Stimulated activated CD4-positive, alpha-beta T cell treated with anti-CD3 and anti-CD28 coated beads, Interleukin-4, amount 100 ng/mL, for 24 hours (primary cell): ENCODE measurements around the gene IL6.
A peak's percentile ranks its signal among the peaks of the same experiment; 100 is the strongest.
"Not testable (repeated sequence)": the region's sequence is repeated elsewhere in the genome, so short reads cannot be mapped to it uniquely, and the experiment has no call there.

Experiments
- DNase-seq: peaks from one replicate; pipeline ENCODE4 v3.0.0-alpha.2; 2020

IL6 gene

DNA sequence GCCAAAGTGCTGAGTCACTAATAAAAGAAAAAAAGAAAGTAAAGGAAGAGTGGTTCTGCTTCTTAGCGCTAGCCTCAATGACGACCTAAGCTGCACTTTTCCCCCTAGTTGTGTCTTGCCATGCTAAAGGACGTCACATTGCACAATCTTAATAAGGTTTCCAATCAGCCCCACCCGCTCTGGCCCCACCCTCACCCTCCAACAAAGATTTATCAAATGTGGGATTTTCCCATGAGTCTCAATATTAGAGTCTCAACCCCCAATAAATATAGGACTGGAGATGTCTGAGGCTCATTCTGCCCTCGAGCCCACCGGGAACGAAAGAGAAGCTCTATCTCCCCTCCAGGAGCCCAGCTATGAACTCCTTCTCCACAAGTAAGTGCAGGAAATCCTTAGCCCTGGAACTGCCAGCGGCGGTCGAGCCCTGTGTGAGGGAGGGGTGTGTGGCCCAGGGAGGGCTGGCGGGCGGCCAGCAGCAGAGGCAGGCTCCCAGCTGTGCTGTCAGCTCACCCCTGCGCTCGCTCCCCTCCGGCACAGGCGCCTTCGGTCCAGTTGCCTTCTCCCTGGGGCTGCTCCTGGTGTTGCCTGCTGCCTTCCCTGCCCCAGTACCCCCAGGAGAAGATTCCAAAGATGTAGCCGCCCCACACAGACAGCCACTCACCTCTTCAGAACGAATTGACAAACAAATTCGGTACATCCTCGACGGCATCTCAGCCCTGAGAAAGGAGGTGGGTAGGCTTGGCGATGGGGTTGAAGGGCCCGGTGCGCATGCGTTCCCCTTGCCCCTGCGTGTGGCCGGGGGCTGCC is at the start of gene IL6:
Gene IL6 (plus strand): TSS at position 294 of the 807 bp plus-strand sequence. CDS start 63 bp downstream, at position 357.
- DNase-seq = no peak

DNA sequence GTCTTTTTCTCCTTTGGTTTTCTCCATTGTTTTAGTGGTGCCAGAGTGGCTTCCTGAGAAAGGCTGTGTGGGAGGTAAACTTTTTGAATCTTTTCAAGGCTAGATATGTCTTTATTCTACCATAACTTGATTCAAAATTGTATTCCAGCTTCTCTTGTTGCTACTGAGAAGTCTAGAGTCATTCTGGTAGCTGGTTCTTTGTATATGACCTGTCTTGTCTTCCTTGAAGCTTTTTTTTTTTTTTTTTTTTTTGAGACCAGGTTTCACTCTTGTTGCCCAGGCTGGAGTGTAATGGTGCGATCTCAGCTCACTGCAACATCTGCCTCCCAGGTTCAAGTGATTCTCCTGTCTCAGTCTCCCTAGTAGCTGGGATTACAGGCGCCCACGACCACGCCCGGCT is 49.7 kb upstream of the IL6 start:
- DNase-seq = not testable (repeated sequence)

- DNase-seq = no peak
Measured at GRCh38 chr7:22677680-22678079, 49.3 kb upstream of the IL6 start.

DNA sequence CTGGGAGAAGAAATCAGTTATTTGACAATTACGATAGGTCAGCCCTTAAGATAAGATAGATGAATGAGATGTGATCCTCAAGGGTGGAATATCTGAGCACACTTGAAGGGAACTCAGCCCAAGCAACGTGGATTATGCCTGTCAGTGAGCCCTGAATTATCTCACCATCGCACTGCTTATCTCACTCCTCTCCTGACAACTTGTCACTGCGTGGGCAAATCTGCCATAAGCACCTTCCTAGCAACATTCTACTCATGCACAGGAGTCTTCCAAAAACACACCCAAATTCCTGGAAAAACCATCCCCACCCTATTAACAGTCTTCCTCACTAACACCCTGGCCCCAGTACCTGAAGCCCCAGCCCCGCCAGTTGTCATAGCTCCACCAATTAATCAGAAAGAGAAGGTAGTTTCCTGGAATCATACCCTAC is 46.5 kb upstream of the IL6 start:
- DNase-seq = no peak

DNA sequence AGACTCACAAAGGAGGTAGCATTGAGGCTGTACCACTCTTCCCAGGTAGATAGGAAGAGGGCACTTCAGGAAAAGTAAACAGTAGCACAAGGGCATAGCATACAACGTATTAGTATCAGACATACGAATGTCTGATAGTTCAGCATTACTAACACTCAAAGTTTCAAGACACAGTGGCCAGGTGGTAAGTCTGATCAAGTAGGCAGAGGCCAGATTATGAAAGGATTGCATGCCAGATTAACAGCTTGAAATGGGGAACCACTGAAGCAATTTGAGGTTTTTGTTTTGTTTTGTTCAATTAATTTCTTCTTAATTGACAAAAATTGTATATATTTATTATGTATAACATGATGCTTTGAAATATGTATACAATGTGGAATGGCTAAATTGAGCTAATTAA is 45.7 kb upstream of the IL6 start:
- DNase-seq = no peak

GRCh38 chr7:22681852-22682657 is 44.9 kb upstream of the IL6 start:
- no peak for DNase-seq

GRCh38 chr7:22683379-22683778 is 43.6 kb upstream of the IL6 start:
- no peak for DNase-seq

- no peak for DNase-seq
Measured at GRCh38 chr7:22686620-22687019, 40.4 kb upstream of the IL6 start.

GRCh38 chr7:22688084-22688483 is 38.9 kb upstream of the IL6 start:
- DNase-seq = no peak

GRCh38 chr7:22688934-22689333 is 38.1 kb upstream of the IL6 start:
- DNase-seq = not testable (repeated sequence)

- DNase-seq = no peak
Measured at GRCh38 chr7:22694597-22695207, 32.3 kb upstream of the IL6 start.

- no peak for DNase-seq
Measured at GRCh38 chr7:22695476-22696132, 31.4 kb upstream of the IL6 start.

- DNase-seq = peak; percentile 15
Measured at GRCh38 chr7:22696541-22697228, 30.3 kb upstream of the IL6 start.

DNA sequence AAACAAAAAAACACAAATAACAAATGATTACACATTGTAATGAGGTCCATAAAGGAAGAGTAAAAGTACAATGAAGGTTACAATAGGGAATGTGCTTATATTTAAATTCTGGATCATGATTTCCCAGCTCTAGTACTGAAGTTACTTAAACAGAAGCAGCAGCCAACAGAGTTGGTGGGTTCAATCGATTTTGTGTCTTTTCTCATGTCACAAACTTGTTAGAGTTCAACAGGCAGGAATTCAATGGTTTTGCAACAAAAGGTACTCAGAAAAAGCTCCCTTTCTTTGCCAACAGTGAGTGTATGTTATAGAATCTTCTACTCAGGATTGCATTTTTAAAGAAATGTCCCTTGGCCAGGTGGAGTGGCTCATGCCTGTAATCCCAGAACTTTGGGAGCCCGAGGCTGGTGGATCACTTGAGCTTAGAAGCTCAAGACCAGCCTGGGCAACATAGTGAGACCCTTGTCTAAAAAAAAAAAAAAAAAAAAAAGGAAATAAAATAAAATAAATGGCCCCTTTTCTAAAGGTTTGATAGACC is 29.6 kb upstream of the IL6 start:
- no peak for DNase-seq

GRCh38 chr7:22697876-22698606 is 29.0 kb upstream of the IL6 start:
- DNase-seq = peak; percentile 37

- DNase-seq = peak; percentile 51
Measured at GRCh38 chr7:22698767-22699166, 28.2 kb upstream of the IL6 start.

DNA sequence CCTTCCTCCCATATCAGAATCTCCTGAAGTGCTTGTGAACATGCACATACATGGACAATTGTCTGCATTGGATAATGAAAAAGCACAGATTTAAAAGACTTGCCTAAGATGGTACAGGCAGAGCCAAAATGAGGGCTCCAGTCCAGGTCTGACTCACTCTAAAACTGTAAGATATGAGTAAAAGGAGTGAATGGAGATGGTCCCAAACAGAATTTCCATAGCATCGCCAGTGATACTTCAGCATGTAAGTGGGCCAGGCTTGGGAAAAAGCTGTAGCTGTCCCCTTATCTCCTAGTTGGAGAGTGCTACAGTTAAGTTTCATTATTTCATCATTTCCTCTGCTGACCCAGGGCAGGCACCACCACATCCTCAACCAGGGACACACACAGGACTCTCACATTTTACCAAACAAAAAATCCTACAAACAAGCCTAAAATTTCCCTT is 26.4 kb upstream of the IL6 start:
- DNase-seq = no peak

GRCh38 chr7:22702516-22702915 is 24.5 kb upstream of the IL6 start:
- DNase-seq = no peak

DNA sequence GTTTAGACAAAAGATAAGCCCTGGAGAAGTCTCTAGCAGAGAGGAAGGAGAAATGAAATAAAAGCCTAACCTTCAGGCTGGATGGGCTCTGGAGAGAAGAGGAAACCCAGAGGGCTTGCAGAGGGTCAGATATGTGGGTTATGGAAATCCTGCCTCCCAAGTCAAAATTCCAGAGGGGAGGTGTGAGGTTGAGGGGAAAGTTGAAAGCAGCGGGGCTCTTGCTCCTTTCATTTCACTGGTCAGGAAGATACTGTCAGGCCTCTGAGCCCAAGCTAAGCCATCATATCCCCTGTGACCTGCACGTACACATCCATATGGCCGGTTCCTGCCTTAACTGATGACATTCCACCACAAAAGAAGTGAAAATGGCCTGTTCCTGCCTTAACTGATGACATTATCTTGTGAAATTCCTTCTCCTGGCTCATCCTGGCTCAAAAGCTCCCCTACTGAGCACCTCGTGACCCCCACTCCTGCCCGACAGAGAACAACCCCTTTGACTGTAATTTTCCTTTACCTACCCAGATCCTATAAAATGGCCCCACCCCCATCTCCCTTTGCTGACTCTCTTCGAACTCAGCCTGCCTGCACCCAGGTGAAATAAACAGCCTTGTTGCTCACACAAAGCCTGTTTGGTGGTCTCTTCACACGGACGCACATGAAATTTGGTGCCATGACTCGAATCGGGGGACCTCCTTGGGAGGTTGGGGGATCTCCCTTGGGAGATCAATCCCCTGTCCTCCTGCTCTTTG is 23.7 kb upstream of the IL6 start:
- DNase-seq = not testable (repeated sequence)

DNA sequence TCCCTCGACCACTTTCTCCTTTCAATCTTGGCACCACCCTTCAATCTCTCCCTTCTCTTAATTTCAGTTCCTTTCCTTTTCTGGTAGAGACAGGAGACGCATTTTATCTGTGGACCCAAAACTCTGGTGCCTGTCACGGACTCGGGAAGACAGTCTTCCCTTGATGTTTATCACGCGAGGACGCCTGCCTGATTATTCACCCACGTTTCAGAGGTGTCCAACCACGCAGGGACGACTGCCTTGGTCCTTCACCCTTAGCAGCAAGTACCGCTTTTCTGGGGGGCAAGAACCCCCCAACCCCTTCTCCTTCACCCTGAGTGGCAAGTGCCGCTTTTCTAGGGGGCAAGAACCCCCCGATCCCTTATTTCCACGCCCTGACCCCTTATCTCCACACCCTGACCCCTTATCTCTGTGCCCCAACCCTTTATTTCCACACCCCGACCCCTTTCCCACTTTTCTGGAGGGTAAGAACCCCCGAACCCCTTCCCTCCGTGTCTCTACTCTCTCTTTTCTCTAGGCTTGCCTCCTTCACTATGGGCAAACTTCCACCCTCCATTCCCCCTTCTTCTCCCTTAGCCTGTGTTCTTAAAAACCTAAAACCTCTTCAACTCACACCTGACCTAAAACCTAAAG is 22.9 kb upstream of the IL6 start:
- DNase-seq = not testable (repeated sequence)
